Subcutaneous adipose tissue (tissue), 4 donors: Measurements from ENCODE around the gene PICALM. TPM values are rescaled to one million over a fixed set of nuclear protein-coding genes. Genes with fewer than 3 reads are reported as not detected.

Source experiments
- total RNA-seq, 4 donors: library from RNA; depleted of rRNA; stranded (reverse); fragments of >200 nt; gene quantifications; one replicate each; pipeline ENCODE4 v1.1.0, GENCODE V29; 2016
- TF ChIP-seq, protein P1 (sequence below): fragments of 450-650 bp; IDR thresholded peaks from one replicate; pipeline ENCODE4 v1.5.1; 2016; ENCODE audit warnings: low read depth, mild to moderate bottlenecking, control low read depth, antibody characterized with exemption, moderate library complexity

Gene PICALM
- total RNA-seq, 4 donors from 2014 or later = 345 to 758 (median 413) TPM

DNA sequence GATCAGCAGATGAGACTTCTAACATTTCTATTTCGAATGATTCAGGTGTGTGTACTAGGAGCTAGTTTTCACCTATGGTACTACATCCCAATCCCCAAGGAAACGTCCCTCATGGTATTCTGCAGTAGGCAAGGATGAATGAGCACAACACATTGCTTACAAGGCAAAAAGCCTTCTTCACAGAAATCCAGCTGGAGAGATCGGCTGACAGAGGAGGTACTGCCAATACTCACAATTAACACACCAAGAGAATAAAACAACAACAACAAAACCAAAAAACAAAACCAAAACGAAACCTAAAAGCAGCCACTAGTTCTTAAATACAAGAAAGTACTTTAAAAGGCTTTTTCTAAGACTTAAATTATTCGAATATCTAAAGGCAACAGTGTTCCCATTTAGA, 101.4 kb downstream of the PICALM start:
- TF ChIP-seq, protein P1, sequence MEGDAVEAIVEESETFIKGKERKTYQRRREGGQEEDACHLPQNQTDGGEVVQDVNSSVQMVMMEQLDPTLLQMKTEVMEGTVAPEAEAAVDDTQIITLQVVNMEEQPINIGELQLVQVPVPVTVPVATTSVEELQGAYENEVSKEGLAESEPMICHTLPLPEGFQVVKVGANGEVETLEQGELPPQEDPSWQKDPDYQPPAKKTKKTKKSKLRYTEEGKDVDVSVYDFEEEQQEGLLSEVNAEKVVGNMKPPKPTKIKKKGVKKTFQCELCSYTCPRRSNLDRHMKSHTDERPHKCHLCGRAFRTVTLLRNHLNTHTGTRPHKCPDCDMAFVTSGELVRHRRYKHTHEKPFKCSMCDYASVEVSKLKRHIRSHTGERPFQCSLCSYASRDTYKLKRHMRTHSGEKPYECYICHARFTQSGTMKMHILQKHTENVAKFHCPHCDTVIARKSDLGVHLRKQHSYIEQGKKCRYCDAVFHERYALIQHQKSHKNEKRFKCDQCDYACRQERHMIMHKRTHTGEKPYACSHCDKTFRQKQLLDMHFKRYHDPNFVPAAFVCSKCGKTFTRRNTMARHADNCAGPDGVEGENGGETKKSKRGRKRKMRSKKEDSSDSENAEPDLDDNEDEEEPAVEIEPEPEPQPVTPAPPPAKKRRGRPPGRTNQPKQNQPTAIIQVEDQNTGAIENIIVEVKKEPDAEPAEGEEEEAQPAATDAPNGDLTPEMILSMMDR = no peak

DNA sequence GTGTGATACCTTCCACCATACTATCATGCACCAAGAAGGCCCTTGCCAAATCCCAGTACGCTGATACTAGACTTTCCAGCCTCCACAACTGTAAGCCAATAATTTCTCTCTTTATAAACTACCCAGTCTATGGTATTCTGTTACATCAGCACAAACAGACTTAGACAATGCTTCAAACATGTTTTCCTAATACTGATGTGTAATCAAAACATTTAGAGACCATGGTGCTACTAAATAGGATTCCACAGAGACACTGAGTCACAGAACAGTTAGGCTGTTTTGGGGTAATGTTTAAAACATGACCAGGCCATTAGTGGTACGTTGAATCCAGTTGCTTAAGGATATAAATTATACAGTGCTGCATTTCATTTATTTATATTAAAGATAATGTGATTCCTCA, 103.7 kb downstream of the PICALM start:
- TF ChIP-seq, protein P1 = no peak

DNA sequence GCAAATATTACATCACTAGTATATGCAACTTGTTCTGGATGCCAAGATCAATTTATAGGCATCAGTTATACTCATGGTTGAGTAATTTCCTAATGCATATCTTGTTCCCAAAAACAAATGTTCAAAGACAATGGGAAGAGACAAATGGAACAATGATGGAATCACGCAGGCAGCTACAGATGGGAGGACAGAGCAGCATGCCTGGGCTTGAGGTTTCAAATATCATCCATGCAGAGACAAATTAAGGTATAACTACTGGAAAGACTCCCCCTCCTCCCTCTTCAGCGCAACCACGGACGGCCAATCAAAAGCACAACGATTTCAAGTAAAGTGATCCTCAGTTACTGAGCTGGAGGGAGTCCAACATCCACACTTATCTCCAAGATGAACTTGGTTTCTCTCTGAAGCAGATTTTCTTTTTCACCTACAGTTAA, 106.9 kb downstream of the PICALM start:
- TF ChIP-seq, protein P1 = no peak

DNA sequence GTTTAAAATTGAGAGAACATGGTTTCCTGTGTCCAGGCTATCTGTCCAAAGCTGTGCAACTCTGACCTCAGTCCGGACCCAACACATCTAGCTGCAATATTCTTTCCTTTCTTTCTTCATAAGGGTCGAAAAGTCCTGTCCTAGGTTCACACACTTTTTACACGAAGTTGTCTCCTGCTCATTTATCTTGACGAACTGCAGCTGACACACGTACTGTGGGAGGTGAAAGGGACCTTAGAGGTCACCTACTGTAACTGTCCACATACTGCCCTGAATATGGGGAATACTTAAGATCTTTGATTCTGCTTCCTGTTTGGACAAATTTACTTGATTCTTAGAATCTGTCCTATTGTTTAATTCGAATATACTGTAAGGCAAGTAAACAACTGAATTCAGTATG, 107.8 kb downstream of the PICALM start:
- TF ChIP-seq, protein P1 = no peak

DNA sequence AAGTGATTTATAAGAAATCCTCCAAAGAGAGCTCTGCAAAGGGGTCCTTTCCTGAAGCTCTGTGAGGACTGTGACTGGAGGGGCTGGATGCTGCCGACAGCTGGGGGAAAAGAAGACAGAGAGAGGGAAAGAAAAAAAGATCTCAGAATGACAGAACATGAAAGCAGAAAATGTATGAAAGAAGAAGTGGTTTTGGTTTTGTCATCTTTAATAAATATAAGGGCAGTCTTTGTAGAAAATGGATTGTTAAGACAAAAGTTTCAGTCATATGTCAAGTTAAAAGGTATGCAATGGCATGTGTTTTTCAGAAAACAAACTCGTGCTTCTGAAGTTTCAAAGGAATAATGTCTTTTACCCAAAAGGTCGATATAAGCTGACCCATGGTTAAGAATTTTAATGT, 108.2 kb downstream of the PICALM start:
- TF ChIP-seq, protein P1 = no peak

DNA sequence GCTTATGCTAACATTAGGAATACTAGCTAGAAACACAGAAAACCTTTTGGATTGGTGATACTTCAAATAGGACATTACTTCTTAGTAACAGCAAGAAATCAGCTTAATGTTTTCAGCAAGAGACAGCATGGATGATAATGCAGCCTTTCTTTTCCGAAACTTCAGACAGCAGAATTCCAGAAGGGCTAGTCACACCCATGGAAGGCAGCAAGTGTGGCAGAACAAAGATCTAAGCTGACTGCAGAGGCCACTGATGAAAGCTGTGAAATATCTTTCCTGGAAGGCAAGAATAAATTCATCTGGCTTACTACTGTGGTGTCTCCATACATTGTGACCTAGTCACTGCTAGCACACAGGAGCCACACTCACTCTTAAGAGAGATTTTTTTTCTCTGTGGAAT, 113.4 kb downstream of the PICALM start:
- TF ChIP-seq, protein P1 = no peak

DNA sequence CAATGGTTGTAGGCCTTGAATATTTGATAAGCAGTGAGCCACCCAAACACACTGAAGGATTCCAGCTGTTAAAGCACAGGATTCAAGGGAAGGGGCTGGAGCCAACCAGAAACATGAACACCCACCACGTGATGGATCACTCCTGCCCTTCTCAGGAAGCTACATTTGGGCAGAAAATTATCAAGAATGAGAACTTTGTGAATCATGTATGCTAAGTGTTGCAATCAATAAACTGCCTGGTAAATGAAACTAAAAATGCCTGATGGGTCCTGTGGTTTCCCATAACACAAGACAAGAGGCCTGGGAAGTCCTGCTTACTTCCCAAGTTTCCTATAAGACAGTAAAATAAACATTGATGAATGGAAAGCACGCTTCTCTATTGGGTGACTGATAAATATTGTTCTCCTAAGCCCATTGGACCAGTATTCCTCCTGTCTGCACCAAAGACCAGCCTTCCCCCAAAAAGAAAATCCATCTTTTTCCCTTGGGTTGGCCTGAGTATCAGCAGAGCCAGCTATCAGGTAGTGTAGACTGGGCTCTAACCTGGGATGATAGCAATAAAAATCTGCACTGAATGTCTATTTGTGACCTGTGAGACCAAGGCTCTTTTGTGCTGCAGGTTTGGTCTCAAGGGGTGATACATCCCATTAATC, 115.3 kb downstream of the PICALM start:
- TF ChIP-seq, protein P1 = no peak
